Nephron progenitor cell (in vitro differentiated cells): ENCODE data around the gene PRDM9.

Experiments
- DNase-seq: peaks from one replicate; pipeline ENCODE4 v3.0.0; 2021
- H3K27ac Mint-ChIP-seq: 2 replicates; pipeline ENCODE4 v1.8.0; 2021; ENCODE audit warnings: mild to moderate bottlenecking, moderate library complexity, mixed read lengths
- H3K27me3 Mint-ChIP-seq: 2 replicates; pipeline ENCODE4 v1.8.0; 2021; ENCODE audit warnings: mild to moderate bottlenecking, low read depth, mixed read lengths; ENCODE audit not compliant: poor library complexity
- H3K36me3 Mint-ChIP-seq: 2 replicates; pipeline ENCODE4 v1.8.0; 2021; ENCODE audit warnings: low read depth, mixed read lengths
- H3K4me1 Mint-ChIP-seq: 2 replicates; pipeline ENCODE4 v1.8.0; 2021; ENCODE audit warnings: mixed read lengths
- H3K4me3 Mint-ChIP-seq: 2 replicates; pipeline ENCODE4 v1.8.0; 2021; ENCODE audit warnings: mild to moderate bottlenecking, moderate library complexity, mixed read lengths
- H3K9me3 Mint-ChIP-seq: 2 replicates; pipeline ENCODE4 v1.8.0; 2021; ENCODE audit warnings: mild to moderate bottlenecking, moderate library complexity, mixed read lengths
- CTCF ChIP-seq: fragments of 200-600 bp; sonication (generic); IDR thresholded peaks from 2 replicates; pipeline ENCODE4 v1.5.0; 2021; ENCODE audit warnings: antibody characterized with exemption

PRDM9 gene

GRCh38 chr5:23571059-23571458 is 63.6 kb downstream of the PRDM9 start:
- Mint-ChIP-seq H3K27me3 (no peaks in the 10 kb centered on the region), H3K27ac (no peak overlapping the region), H3K36me3 (no peaks in the 10 kb centered on the region), H3K4me1 (no peaks in the 10 kb centered on the region), H3K4me3 (no peak overlapping the region), H3K9me3 (no peaks in the 10 kb centered on the region)
- no peak for DNase-seq
- no peak for TF ChIP-seq CTCF
